ENCODE measurements around the gene BBC3.
A peak's percentile ranks its signal among the peaks of the same experiment; 100 is the strongest.
"Not testable (repeated sequence)": the region's sequence is repeated elsewhere in the genome, so short reads cannot be mapped to it uniquely, and the experiment has no call there.

Gene BBC3

GRCh38 chr19:47257411-47258169 lies 26.6 kb upstream of the BBC3 start:
- DNase-seq: no peak

GRCh38 chr19:47256693-47257410 lies 25.9 kb upstream of the BBC3 start:
- peak; percentile 100 for DNase-seq

- DNase-seq: peak; percentile 99 to 100
Observed at GRCh38 chr19:47255879-47256692, 25.1 kb upstream of the BBC3 start, which contains the start of gene CCDC9. Gene CCDC9 (plus strand): TSS chr19:47256525. CDS start chr19:47258401, 1,876 bp downstream.

GRCh38 chr19:47253970-47254369 lies 23.0 kb upstream of the BBC3 start:
- no peak for DNase-seq

DNA sequence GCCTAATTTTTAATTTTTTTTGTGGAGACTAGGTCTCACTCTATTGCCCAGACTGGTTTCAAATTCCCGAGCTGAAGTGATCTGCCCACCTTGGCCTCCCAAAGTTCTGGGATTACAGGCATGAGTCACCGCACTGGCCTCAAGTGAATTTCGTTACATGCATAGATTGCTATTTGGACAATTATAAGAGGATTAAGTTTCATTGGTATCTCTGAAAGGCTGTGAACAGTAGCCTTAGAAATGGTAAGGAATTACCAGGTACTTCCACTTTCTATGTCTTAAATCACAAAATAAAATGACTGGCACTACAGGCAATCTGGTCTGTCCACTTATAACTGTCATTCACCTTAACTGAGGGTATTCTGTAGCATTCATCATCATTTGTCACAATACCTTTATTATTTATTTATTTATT lies 22.5 kb upstream of the BBC3 start:
- DNase-seq: no peak

DNA sequence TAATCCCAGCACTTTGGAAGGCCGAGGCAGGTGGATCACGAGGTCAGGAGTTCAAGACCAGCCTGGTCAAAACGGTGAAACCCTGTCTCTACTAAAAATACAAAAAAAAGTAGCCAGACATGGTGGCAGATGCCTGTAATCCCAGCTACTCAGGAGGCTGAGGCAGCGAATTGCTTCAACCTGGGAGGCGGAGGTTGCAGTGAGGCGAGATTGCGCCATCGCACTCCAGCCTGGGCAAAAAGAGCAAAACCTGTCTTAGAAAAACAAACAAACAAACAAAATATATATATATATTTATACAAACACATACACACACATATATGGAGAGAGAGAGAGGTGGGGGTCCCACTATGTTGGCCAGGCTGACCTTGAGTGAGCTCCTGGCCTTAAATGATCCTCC lies 22.0 kb upstream of the BBC3 start:
- not testable (repeated sequence) for DNase-seq

- DNase-seq: peak; percentile 36 to 63
Observed at GRCh38 chr19:47247308-47247990, 16.4 kb upstream of the BBC3 start.

DNA sequence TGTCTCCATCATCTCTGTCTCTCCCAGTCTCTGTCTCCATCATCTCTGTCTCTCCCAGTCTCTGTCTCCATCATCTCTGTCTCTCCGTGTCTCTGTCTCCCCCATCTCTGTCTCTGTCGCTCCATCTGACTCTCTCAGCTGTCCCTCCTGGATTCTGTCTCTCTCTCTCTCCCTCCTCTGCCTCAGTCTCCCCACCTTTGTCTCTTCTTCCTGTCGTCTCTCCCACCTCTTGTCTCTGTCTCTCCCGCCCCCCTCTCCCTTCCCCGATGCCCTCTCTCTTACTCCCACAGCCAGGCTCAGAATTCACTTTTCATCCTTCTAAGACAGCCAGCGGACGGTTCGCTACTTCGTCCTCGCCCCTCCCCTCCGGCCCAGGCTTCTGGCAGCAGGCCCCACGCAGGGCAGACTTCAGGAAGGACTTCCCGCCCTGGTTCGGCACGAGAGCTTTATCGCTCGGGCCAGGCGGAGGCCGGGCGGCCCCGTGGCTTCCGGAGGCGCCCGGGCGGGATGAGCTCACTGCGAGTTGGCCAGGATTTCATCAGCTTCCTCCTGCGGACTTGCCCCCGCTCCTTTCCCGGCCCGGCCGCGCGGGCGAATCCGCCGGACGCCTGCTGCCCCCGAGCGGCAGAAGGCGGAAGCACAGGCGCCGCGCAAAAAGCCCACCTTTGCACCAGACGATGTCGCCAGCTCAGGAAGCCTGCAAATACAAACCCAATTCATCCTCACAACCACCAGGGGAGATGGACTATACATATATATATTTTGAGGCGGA lies 13.0 kb upstream of the BBC3 start:
- peak; percentile 92 to 96 for DNase-seq

- no peak for DNase-seq
Observed at GRCh38 chr19:47243364-47243775, 12.4 kb upstream of the BBC3 start.

DNA sequence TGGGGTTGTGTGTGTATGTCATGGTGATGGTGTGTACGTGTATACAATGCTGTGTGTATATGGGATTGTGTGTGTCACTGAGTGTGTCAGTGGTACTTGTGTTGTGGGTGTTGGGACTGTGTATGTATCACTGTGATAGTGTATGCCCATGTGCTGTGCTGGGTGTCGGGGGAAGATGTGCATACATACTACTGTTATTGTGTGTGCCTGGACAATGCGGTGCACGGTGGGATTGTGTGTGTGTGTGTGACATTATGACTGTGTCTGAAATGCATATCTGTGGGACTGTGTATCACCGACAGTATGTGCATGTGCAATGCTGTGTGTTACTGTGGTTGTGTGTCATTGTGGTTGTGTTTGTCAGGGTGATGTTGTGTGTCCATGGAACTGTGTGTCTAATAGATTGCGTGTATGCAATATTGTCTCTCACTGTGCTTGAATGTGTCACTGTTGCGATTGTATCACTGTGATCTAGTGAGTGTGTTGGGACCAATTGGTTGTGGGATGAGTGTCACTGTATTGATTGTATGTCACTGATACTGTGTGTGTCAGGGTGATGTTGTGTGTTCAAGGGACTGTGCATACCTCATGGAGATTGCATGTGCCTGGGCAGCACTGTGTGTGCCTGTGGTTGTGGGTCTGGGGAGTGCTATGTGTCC lies 11.0 kb upstream of the BBC3 start:
- DNase-seq: no peak

GRCh38 chr19:47240996-47241918 lies 10.3 kb upstream of the BBC3 start:
- DNase-seq: peak; percentile 79 to 88

- DNase-seq: no peak
Observed at GRCh38 chr19:47240556-47240955, 9.6 kb upstream of the BBC3 start.

GRCh38 chr19:47239610-47240296 lies 8.8 kb upstream of the BBC3 start:
- DNase-seq: peak; percentile 85 to 96

DNA sequence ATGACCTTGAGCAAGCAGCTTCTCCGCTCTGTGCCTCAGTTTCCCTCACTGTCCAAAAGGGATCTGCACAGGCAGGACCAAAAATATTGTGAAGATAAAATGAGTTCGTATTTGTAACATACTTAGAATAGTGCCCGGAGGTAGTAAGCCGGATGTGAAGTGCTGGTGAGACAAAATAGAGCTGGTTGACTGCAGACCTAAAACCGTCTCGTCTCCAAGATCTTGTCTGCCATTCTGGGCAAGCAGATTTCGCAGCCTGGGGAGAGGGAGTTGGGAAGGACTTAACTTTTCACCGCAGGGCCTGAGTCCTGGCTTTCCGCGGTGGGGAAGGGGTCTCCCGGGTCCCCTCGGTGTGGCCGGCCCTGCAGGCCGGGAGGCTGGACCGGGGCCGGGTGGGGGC lies 8.2 kb upstream of the BBC3 start:
- no peak for DNase-seq

DNA sequence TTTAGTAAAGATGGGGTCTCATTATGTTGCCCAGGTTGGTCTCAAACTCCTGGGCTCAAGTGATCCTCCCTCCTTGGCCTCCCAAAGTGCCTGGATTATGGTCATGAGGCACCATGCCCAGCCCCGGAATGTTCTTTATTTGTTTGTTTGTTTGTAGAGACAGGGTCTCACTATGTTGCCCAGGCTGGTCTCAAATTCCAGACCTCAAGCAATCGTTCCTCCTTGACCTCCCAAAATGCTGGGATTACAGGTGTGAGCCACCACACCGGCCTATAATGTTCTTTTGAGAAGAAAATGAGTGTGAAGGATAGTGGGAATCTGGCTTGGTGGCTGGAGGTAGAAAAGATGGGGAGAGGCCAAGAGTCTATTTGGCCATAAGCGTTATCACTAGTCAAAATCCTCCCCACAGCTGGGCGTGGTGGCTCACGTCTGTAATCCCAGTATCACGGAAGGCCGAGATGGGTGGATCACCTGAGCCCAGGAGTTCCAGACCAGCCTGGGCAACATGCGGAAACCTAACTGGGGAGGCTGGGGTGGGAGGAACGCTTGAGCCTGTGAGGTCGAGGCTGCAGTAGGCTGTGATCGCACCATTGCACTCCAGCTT lies 5.2 kb upstream of the BBC3 start:
- no peak for DNase-seq

GRCh38 chr19:47232422-47233211 lies 1.6 kb upstream of the BBC3 start:
- DNase-seq: no peak

DNA sequence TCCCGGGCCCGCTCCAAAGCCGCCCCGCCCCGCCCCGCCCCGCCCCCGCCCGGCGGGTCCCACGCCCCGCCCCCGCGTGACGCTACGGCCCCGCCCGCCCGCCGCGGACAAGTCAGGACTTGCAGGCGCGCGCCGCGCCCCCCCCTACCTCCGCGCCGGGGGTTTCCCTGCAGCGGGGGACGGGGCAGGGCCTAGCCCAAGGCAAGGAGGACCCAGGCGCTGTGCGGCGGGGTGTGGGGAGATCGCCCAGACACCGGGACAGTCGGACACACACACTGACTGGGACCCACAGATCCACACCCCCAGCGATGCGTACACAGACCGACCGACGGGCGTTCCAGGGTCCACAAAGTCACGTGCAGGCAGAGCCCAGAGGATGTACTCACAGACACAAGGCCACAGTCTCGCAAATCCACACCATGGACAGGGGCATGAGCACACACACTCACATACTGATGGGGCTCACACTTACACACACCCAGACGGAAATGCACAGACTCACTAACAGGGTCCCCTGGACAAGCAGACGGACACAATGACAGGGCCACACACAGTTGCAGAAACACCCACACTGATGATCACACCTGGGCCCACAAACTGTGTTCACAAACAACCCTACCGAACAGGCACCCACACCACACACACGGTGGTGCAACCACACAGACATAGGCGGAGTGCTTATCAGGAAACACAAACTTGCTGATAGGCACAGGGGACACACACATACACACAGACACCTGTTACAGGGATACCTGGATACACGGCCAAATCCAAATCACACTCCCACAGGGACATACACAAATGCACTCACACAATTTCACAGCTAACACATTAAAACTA lies 436 bp upstream of the BBC3 start:
- peak; percentile 49 to 84 for DNase-seq

All from NCI-H1930 (cell line).